GM12875 (cell line): ENCODE results near the gene DNAAF9.

ENCODE experiments used
- H3K4me3 ChIP-seq: one replicate; pipeline ENCODE4 v1.5.1; 2011; ENCODE audit warnings: low read depth, low read length, control low read depth
- CTCF ChIP-seq: IDR thresholded peaks from 2 replicates; pipeline ENCODE4 v1.5.1; 2011; ENCODE audit warnings: low read depth, mild to moderate bottlenecking, control low read depth, inconsistent platforms, low read length, moderate library complexity, borderline replicate concordance; ENCODE audit not compliant: insufficient read depth

Gene DNAAF9

GRCh38 chr20:3390759-3391425 is 16.6 kb downstream of the DNAAF9 start:
- H3K4me3 ChIP-seq = no peak overlapping the region
- TF ChIP-seq CTCF = no peak

- H3K4me3 ChIP-seq = no peak overlapping the region
- TF ChIP-seq CTCF = no peak
Observed at GRCh38 chr20:3383878-3384495, 23.5 kb downstream of the DNAAF9 start.

GRCh38 chr20:3382836-3383235 is 24.6 kb downstream of the DNAAF9 start:
- TF ChIP-seq CTCF = no peak
- H3K4me3 ChIP-seq = no peak overlapping the region

- no peak for TF ChIP-seq CTCF
- no peak overlapping the region for H3K4me3 ChIP-seq
Observed at GRCh38 chr20:3380228-3381070, 27.0 kb downstream of the DNAAF9 start.

GRCh38 chr20:3378138-3378537 is 29.3 kb downstream of the DNAAF9 start:
- no peak overlapping the region for H3K4me3 ChIP-seq
- no peak for TF ChIP-seq CTCF

- TF ChIP-seq CTCF = no peak
- H3K4me3 ChIP-seq = no peak overlapping the region
Observed at GRCh38 chr20:3377644-3378043, 29.8 kb downstream of the DNAAF9 start.

- no peak for TF ChIP-seq CTCF
- no peak overlapping the region for H3K4me3 ChIP-seq
Observed at GRCh38 chr20:3374296-3374695, 33.2 kb downstream of the DNAAF9 start.
